Panc1 (cell line): ENCODE measurements around the gene TLE3.

Source experiments
- POLR2AphosphoS5 ChIP-seq: IDR thresholded peaks from 2 replicates; pipeline ENCODE4 v1.6.1; 2012; ENCODE audit warnings: mild to moderate bottlenecking, low read depth, low read length, moderate library complexity
- SIN3A ChIP-seq: IDR thresholded peaks from 2 replicates; pipeline ENCODE4 v1.6.1; 2012; ENCODE audit warnings: low read depth, mild to moderate bottlenecking, low read length, moderate library complexity, borderline replicate concordance; ENCODE audit not compliant: insufficient read depth
- TCF7L2 ChIP-seq: IDR thresholded peaks from 2 replicates; pipeline ENCODE4 v1.6.1; 2011; ENCODE audit warnings: mild to moderate bottlenecking, low read depth, low read length, inconsistent platforms
- TF ChIP-seq, protein P1 (sequence below): fragments of 450-650 bp; IDR thresholded peaks from 2 replicates; pipeline ENCODE4 v1.5.1; 2017; ENCODE audit warnings: mild to moderate bottlenecking
- TF ChIP-seq, protein P2 (sequence below), 2 experiments: IDR thresholded peaks; 2 replicates each; pipeline ENCODE4 v1.6.1; 2011 to 2012; ENCODE audit warnings: low read depth in 2 of 2, control low read depth in 1 of 2, low read length in 1 of 2, mild to moderate bottlenecking in 1 of 2, moderate library complexity in 1 of 2; ENCODE audit not compliant: insufficient read depth in 1 of 2

DNA sequence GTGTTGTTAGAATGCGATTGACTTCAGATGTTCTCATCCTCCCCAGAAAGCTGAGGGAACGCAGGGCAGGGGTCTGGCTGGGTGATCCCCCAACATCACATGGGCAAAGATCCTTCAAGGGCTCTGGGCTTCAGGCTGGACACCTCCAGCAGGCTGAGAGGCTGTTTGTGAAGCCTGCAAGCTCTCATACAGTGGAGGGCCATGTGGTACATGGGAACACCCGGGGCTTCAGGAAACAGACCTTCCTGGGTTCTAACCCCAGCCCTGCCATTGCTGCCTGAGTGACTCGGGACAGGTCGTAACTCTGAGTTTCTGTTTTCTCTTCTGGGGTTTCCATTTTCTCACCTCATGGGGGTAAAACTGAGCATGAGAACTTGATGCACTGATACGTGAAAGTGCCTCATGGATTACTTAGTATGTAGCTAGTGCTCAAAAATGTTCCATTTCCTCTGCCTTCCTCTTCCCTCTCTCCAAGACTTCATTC is 81.2 kb downstream of the TLE3 start:
- TF ChIP-seq, protein P1, sequence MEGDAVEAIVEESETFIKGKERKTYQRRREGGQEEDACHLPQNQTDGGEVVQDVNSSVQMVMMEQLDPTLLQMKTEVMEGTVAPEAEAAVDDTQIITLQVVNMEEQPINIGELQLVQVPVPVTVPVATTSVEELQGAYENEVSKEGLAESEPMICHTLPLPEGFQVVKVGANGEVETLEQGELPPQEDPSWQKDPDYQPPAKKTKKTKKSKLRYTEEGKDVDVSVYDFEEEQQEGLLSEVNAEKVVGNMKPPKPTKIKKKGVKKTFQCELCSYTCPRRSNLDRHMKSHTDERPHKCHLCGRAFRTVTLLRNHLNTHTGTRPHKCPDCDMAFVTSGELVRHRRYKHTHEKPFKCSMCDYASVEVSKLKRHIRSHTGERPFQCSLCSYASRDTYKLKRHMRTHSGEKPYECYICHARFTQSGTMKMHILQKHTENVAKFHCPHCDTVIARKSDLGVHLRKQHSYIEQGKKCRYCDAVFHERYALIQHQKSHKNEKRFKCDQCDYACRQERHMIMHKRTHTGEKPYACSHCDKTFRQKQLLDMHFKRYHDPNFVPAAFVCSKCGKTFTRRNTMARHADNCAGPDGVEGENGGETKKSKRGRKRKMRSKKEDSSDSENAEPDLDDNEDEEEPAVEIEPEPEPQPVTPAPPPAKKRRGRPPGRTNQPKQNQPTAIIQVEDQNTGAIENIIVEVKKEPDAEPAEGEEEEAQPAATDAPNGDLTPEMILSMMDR, result no peak
- TF ChIP-seq, protein P2, sequence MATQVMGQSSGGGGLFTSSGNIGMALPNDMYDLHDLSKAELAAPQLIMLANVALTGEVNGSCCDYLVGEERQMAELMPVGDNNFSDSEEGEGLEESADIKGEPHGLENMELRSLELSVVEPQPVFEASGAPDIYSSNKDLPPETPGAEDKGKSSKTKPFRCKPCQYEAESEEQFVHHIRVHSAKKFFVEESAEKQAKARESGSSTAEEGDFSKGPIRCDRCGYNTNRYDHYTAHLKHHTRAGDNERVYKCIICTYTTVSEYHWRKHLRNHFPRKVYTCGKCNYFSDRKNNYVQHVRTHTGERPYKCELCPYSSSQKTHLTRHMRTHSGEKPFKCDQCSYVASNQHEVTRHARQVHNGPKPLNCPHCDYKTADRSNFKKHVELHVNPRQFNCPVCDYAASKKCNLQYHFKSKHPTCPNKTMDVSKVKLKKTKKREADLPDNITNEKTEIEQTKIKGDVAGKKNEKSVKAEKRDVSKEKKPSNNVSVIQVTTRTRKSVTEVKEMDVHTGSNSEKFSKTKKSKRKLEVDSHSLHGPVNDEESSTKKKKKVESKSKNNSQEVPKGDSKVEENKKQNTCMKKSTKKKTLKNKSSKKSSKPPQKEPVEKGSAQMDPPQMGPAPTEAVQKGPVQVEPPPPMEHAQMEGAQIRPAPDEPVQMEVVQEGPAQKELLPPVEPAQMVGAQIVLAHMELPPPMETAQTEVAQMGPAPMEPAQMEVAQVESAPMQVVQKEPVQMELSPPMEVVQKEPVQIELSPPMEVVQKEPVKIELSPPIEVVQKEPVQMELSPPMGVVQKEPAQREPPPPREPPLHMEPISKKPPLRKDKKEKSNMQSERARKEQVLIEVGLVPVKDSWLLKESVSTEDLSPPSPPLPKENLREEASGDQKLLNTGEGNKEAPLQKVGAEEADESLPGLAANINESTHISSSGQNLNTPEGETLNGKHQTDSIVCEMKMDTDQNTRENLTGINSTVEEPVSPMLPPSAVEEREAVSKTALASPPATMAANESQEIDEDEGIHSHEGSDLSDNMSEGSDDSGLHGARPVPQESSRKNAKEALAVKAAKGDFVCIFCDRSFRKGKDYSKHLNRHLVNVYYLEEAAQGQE (IDR thresholded peaks at IDR 0.05; ENCODE audit: insufficient read depth in 1 of 2, low read depth in 2 of 2, low read length in 1 of 2), result no peak
- no peak for TF ChIP-seq POLR2AphosphoS5
- TF ChIP-seq SIN3A, result no peak
- TF ChIP-seq TCF7L2, result no peak
